H1 (cell line): ENCODE results near the gene SMAD6. TPM values are rescaled to one million over a fixed set of nuclear protein-coding genes. Genes with fewer than 3 reads are reported as not detected.
A peak's percentile ranks its signal among the peaks of the same experiment; 100 is the strongest.

ENCODE experiments used
- CTCF ChIA-PET: fragments of 300-600 bp; sonication (Branson Sonifier 250); formaldehyde crosslinking; loops from one replicate; lab custom pipeline; 2021; ENCODE audit not compliant: partially characterized antibody; lab: Charles Lee
- POLR2A ChIA-PET: fragments of 300-600 bp; sonication (Branson Sonifier 250); formaldehyde crosslinking; loops from one replicate; lab custom pipeline; 2021; ENCODE audit warnings: inconsistent platforms; ENCODE audit not compliant: partially characterized antibody; lab: Charles Lee
- DNase-seq, 2 experiments: peaks; one replicate each; pipeline versions ENCODE4 v3.0.0 to v3.0.0-alpha.2; 2010 to 2022; ENCODE audit warnings: low spot score in 2 of 2, low read depth in 1 of 2, mixed read lengths in 1 of 2
- FAIRE-seq: peaks from 2 replicates; lab custom pipeline; 2011; peaks lifted over from hg19 to GRCh38; lab: Jason Lieb, UNC
- H2AFZ ChIP-seq: 2 replicates; pipeline ENCODE4 v1.8.1; 2012; ENCODE audit warnings: low read length, inconsistent platforms
- H2AK5ac ChIP-seq: 2 replicates; pipeline ENCODE4 v1.6.1; 2013; ENCODE audit warnings: low read depth, low read length
- H2BK120ac ChIP-seq: replicated peaks from 2 replicates; pipeline ENCODE3; 2013; ENCODE audit warnings: low read depth, low read length, inconsistent platforms
- H2BK12ac ChIP-seq: 2 replicates; pipeline ENCODE4 v1.6.1; 2013; ENCODE audit warnings: low read depth, low read length
- H2BK15ac ChIP-seq: 2 replicates; pipeline ENCODE4 v1.6.1; 2013; ENCODE audit warnings: low read length
- H2BK20ac ChIP-seq: 2 replicates; pipeline ENCODE4 v1.6.1; 2013; ENCODE audit warnings: low read length
- H2BK5ac ChIP-seq: 2 replicates; pipeline ENCODE4 v1.6.1; 2013; ENCODE audit warnings: low read depth, low read length
- H3K14ac ChIP-seq: 2 replicates; pipeline ENCODE4 v1.6.1; 2013; ENCODE audit warnings: inconsistent platforms; ENCODE audit not compliant: insufficient read length
- H3K18ac ChIP-seq: 2 replicates; pipeline ENCODE4 v1.6.1; 2013; ENCODE audit warnings: low read length; ENCODE audit errors: extremely low read depth
- H3K23ac ChIP-seq: 2 replicates; pipeline ENCODE4 v1.6.1; 2013; ENCODE audit warnings: inconsistent platforms; ENCODE audit not compliant: insufficient read length
- H3K23me2 ChIP-seq: 2 replicates; pipeline ENCODE4 v1.6.1; 2013; ENCODE audit warnings: low read depth, low read length
- H3K27ac ChIP-seq: 2 replicates; pipeline ENCODE4 v1.6.1; 2011; ENCODE audit warnings: low read depth, low read length, inconsistent platforms
- H3K27me3 ChIP-seq, 4 experiments: replicated peaks in 1 of 4; 1 replicate in 1 of 4; 2 replicates in 3 of 4; pipeline versions ENCODE4 v1.6.1 to v1.8.1; 2011 to 2013; ENCODE audit warnings: low read length in 3 of 4, mild to moderate bottlenecking in 3 of 4, inconsistent platforms in 2 of 4, mixed read lengths in 2 of 4, moderate library complexity in 1 of 4; ENCODE audit not compliant: control insufficient read depth in 3 of 4, insufficient read depth in 3 of 4; ENCODE audit errors: extremely low read depth in 1 of 4
- H3K36me3 ChIP-seq, 4 experiments: 2 replicates each; pipeline versions ENCODE4 v1.6.1 to v1.8.1; 2011 to 2013; ENCODE audit warnings: mild to moderate bottlenecking in 4 of 4, low read length in 3 of 4, moderate library complexity in 2 of 4, control low read depth in 1 of 4, inconsistent platforms in 1 of 4; ENCODE audit not compliant: insufficient read depth in 4 of 4, control insufficient read depth in 2 of 4
- H3K4ac ChIP-seq: replicated peaks from 2 replicates; pipeline ENCODE3; 2013; ENCODE audit warnings: low read length, low read depth, mixed read lengths, inconsistent platforms; ENCODE audit not compliant: insufficient read length
- H3K4me1 ChIP-seq, 4 experiments: replicated peaks in 1 of 4; 1 replicate in 1 of 4; 2 replicates in 3 of 4; pipeline versions ENCODE4 v1.6.1 to v1.8.1; 2011 to 2013; ENCODE audit warnings: low read length in 3 of 4, inconsistent platforms in 2 of 4, mixed read lengths in 1 of 4; ENCODE audit not compliant: insufficient read depth in 4 of 4, control insufficient read depth in 3 of 4
- H3K4me2 ChIP-seq, 2 experiments: 2 replicates each; pipeline versions ENCODE4 v1.6.1 to v1.8.1; 2011 to 2013; ENCODE audit warnings: low read depth in 2 of 2, low read length in 2 of 2, control low read depth in 1 of 2, inconsistent platforms in 1 of 2, mild to moderate bottlenecking in 1 of 2; ENCODE audit not compliant: insufficient read depth in 1 of 2
- H3K4me3 ChIP-seq, 4 experiments: fragments of 200-600, 300-600 bp in 1 of 4; sonication (generic), shearing (Covaris generic), sonication (Bioruptor Twin) in 1 of 4; 2 replicates each; pipeline versions ENCODE4 v1.5.1 to v1.8.1; 2011 to 2016; ENCODE audit warnings: low read length in 4 of 4, low read depth in 3 of 4, control low read depth in 2 of 4, inconsistent platforms in 2 of 4, mild to moderate bottlenecking in 2 of 4, mixed read lengths in 1 of 4, moderate library complexity in 1 of 4; ENCODE audit not compliant: insufficient read depth in 2 of 4; ENCODE audit errors: extremely low read depth in 1 of 4
- H3K56ac ChIP-seq: replicated peaks from 2 replicates; pipeline ENCODE3; 2013; ENCODE audit warnings: low read depth, mild to moderate bottlenecking, mixed read lengths, low read length, inconsistent platforms; ENCODE audit not compliant: insufficient read length
- H3K79me1 ChIP-seq: 2 replicates; pipeline ENCODE4 v1.6.1; 2013; ENCODE audit warnings: low read depth, low read length, control low read depth
- H3K79me2 ChIP-seq, 2 experiments: 2 replicates each; pipeline versions ENCODE4 v1.6.1 to v1.8.1; 2012 to 2013; ENCODE audit warnings: low read length in 2 of 2, mild to moderate bottlenecking in 2 of 2, inconsistent platforms in 1 of 2; ENCODE audit not compliant: insufficient read depth in 2 of 2, control insufficient read depth in 1 of 2
- H3K9ac ChIP-seq, 4 experiments: replicated peaks in 1 of 4; 1 replicate in 1 of 4; 2 replicates in 3 of 4; pipeline versions ENCODE4 v1.6.1 to v1.8.1; 2011 to 2013; ENCODE audit warnings: low read depth in 3 of 4, low read length in 3 of 4, control low read depth in 2 of 4, mild to moderate bottlenecking in 2 of 4, moderate library complexity in 2 of 4, inconsistent platforms in 1 of 4; ENCODE audit errors: extremely low read depth in 1 of 4
- H3K9me3 ChIP-seq, 2 experiments: 2 replicates each; pipeline versions ENCODE4 v1.6.1 to v1.8.1; 2012 to 2013; ENCODE audit warnings: mild to moderate bottlenecking in 2 of 2, moderate library complexity in 2 of 2, control low read depth in 1 of 2, inconsistent platforms in 1 of 2, low read depth in 1 of 2, low read length in 1 of 2, mixed read lengths in 1 of 2; ENCODE audit not compliant: insufficient read depth in 2 of 2
- H4K20me1 ChIP-seq, 2 experiments: replicated peaks in 1 of 2; 2 replicates each; pipeline versions ENCODE3 to v1.8.1; 2011 to 2013; ENCODE audit warnings: inconsistent platforms in 2 of 2, low read length in 2 of 2, mild to moderate bottlenecking in 1 of 2; ENCODE audit not compliant: insufficient read depth in 2 of 2, control insufficient read depth in 1 of 2
- H4K5ac ChIP-seq: 2 replicates; pipeline ENCODE4 v1.6.1; 2013; ENCODE audit warnings: low read length, low read depth, mixed read lengths, inconsistent platforms; ENCODE audit not compliant: insufficient read length
- H4K8ac ChIP-seq: 2 replicates; pipeline ENCODE4 v1.8.0; 2013; ENCODE audit warnings: mild to moderate bottlenecking, moderate library complexity, low read length, inconsistent platforms; ENCODE audit not compliant: insufficient read depth; ENCODE audit errors: extremely low read depth
- H4K91ac ChIP-seq: replicated peaks from 2 replicates; pipeline ENCODE3; 2013; ENCODE audit warnings: low read length, mixed read lengths, inconsistent platforms; ENCODE audit not compliant: insufficient read length
- BRCA1 ChIP-seq: IDR thresholded peaks from 2 replicates; pipeline ENCODE4 v1.6.1; 2012; ENCODE audit warnings: low read depth, low read length, improper control_type of control experiment
- HDAC2 ChIP-seq, 2 experiments: fragments of 300-600 bp in 1 of 2; sonication (generic) in 1 of 2; IDR thresholded peaks; 2 replicates each; pipeline ENCODE4 v1.6.1; 2011 to 2012; ENCODE audit warnings: low read depth in 2 of 2, low read length in 2 of 2, mild to moderate bottlenecking in 2 of 2, moderate library complexity in 2 of 2, borderline replicate concordance in 1 of 2, inconsistent platforms in 1 of 2
- KDM1A ChIP-seq: fragments of 200-600, 300-600 bp; sonication (generic); IDR thresholded peaks from 2 replicates; pipeline ENCODE4 v1.7.1; 2016; ENCODE audit warnings: mild to moderate bottlenecking, low read length, borderline replicate concordance
- SP2 ChIP-seq: IDR thresholded peaks from 2 replicates; pipeline ENCODE4 v1.6.1; 2012; ENCODE audit warnings: mild to moderate bottlenecking, low read length, inconsistent platforms
- TBP ChIP-seq: IDR thresholded peaks from 2 replicates; pipeline ENCODE4 v1.6.1; 2011; ENCODE audit warnings: low read depth, low read length, improper control_type of control experiment
- WGBS, 2 experiments: shearing (Covaris generic) in 1 of 2; methylation state at CpG; one replicate each; pipeline versions ENCODE4 v1.1.6 to v1.1.7; 2013 to 2015; ENCODE audit warnings: low lambda C conversion rate in 2 of 2, mixed read lengths in 2 of 2, inconsistent platforms in 1 of 2, low coverage in 1 of 2, missing lambda C conversion rate in 1 of 2; ENCODE audit not compliant: insufficient replicate concordance in 2 of 2, insufficient coverage in 1 of 2, insufficient read length in 1 of 2; ENCODE audit errors: extremely low coverage in 1 of 2, missing lambda C conversion rate in 1 of 2; 5-methylcytosine and 5-hydroxymethylcytosine counted together
- polyA plus RNA-seq, 7 experiments: library from polyadenylated mRNA; depleted of rRNA in 3 of 7; stranded (reverse) in 5 of 7; unstranded in 2 of 7; fragments of >200 nt in 5 of 7; fragments of 200-250 nt in 2 of 7; gene quantifications; 1 replicate in 5 of 7; 2 replicates in 1 of 7; 4 replicates in 1 of 7; pipeline versions ENCODE4 v1.2.1 to v1.2.3, GENCODE V29; 2011 to 2013; ENCODE audit warnings: missing spikeins in 2 of 7, mixed read lengths in 2 of 7
- total RNA-seq: library from RNA; stranded (reverse); fragmentation: NEBNext Ultra II Directional; extraction: Animal tissue kit (Norgen Biotek cat#: 25700); gene quantifications from 2 replicates; pipeline ENCODE4 v1.2.1, GENCODE V29; 2021

Gene SMAD6
- total and polyA plus RNA-seq, 2 of the 8 experiments (the other 6 are each of a cell fraction or from before 2014, with no cell fraction given): 1.8 to 7.0 TPM

DNA sequence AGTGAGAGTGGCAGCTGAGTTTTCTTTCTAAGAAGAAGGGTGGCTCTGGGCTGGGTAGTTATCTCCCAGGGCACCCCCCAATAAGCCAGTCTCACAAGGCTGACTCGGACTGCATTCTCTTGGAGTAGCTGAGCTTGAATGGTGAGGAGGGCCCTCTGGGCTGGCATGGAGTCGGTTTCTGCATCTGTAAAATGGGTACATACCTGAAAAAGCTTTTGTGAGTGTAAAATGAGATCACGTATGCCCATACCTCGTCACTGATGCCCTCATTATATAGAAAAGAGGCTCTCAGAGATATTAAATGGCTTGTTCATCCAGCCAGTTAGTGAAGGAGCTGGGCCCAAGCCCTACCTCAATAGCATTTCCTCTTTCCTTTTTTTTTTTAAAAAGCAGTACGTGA, 41.2 kb downstream of the SMAD6 start:
- no peak overlapping the region for H2AFZ ChIP-seq
- no peak overlapping the region for H2BK15ac ChIP-seq
- 0 out of 2 replicates have a peak, but pooled peaks cover under 1% of the 10 kb centered on the region for H3K79me1 ChIP-seq
- 90% methylated on average over 5 of the region's 5 CpGs; no CpG with 5 or more reads in 1 of the 2 experiments for WGBS, 2 experiments
- no peak overlapping the region for H3K23ac ChIP-seq
- POLR2A ChIA-PET: interaction anchor here (0.6 to 2.0 kb wide), 4 partner anchors 8 to 1188 kb away, joined by 3 to 5 read pairs (median 4); no protein-coding TSS in a partner anchor
- DNase-seq (no peak), FAIRE-seq (no peak)
- H3K27ac ChIP-seq: no peak overlapping the region
- H3K9me3 ChIP-seq: no peaks in the 10 kb centered on the region
- H4K5ac ChIP-seq: no peak overlapping the region
- H2BK120ac ChIP-seq: no peak overlapping the region
- H4K91ac ChIP-seq: no peak overlapping the region
- no peak overlapping the region for H3K4me3 ChIP-seq
- no peaks in the 10 kb centered on the region for H4K20me1 ChIP-seq
- no peak overlapping the region for H3K56ac ChIP-seq
- H4K8ac ChIP-seq: no peak overlapping the region
- no peak overlapping the region for H2BK20ac ChIP-seq
- H3K23me2 ChIP-seq: no peaks in the 10 kb centered on the region
- no peaks in the 10 kb centered on the region for H3K36me3 ChIP-seq
- no peak overlapping the region; a peak in 1 of 7 replicates for H3K9ac ChIP-seq
- H3K14ac ChIP-seq: no peak overlapping the region
- H3K18ac ChIP-seq: no peak overlapping the region
- peaks cover 7 to 32% (median 10%) of the 10 kb centered on the region in 4 experiments for H3K4me1 ChIP-seq
- CTCF ChIA-PET: interaction anchor here (0.6 to 2.6 kb wide), 7 partner anchors 9 to 1915 kb away, joined by 3 to 9 read pairs (median 4); no protein-coding TSS in a partner anchor
- no peak overlapping the region for H2AK5ac ChIP-seq
- H3K4me2 ChIP-seq: no peak overlapping the region
- TF ChIP-seq KDM1A: 0 out of 2 replicates have a peak, but pooled peaks have one; percentile 51
- TF ChIP-seq BRCA1: no peak
- no peak for TF ChIP-seq TBP
- no peak for TF ChIP-seq SP2
- 0 out of 4 replicates have a peak, but pooled peaks of 1 of the 2 experiments have one; percentile 34 for TF ChIP-seq HDAC2 (IDR thresholded peaks at IDR 0.05; ENCODE audit: borderline replicate concordance in 1 of 2, low read depth in 2 of 2, low read length in 2 of 2)
- TF ChIP-seq, all 59 proteins: peak for 2
- Histone ChIP-seq H3K4ac (no peak overlapping the region), H3K79me2 (no peaks in the 10 kb centered on the region), H3K27me3 (no peaks in the 10 kb centered on the region), H2BK12ac (no peak overlapping the region), H2BK5ac (no peak overlapping the region)
